GM12892 (cell line): ENCODE results near the gene KRT25.

ENCODE experiments used
- POLR2A ChIP-seq: IDR thresholded peaks from 2 replicates; pipeline ENCODE4 v1.6.1; 2011; ENCODE audit warnings: low read depth, low read length, control low read depth
- POLR2AphosphoS5 ChIP-seq: IDR thresholded peaks from 2 replicates; pipeline ENCODE4 v1.6.1; 2011; ENCODE audit warnings: low read depth, low read length, control low read depth

GRCh38 chr17:40699371-40699770, 55.8 kb downstream of the KRT25 start:
- no peak for TF ChIP-seq POLR2A
- TF ChIP-seq POLR2AphosphoS5, result no peak
